Fibroblast of the aortic adventitia (primary cell): ENCODE results near the gene IMMP2L. TPM values are rescaled to one million over a fixed set of nuclear protein-coding genes. Genes with fewer than 3 reads are reported as not detected.

ENCODE experiments used
- DNase-seq: peaks from one replicate; pipeline ENCODE4 v3.0.0-alpha.2; 2010; ENCODE audit warnings: low read depth
- H3K4me3 ChIP-seq: 2 replicates; pipeline ENCODE4 v1.5.1; 2011; ENCODE audit warnings: low read depth, mild to moderate bottlenecking, control low read depth, low read length, moderate library complexity
- total RNA-seq: library from RNA; depleted of rRNA; stranded (reverse); fragments of >200 nt; gene quantifications from 2 replicates; pipeline ENCODE4 v1.2.3, GENCODE V29; 2012; ENCODE audit warnings: low replicate concordance
- TF ChIP-seq, protein P1 (sequence below): IDR thresholded peaks from 2 replicates; pipeline ENCODE4 v1.5.1; 2011; ENCODE audit warnings: mild to moderate bottlenecking, low read length, control low read depth, inconsistent platforms; ENCODE audit not compliant: insufficient read depth

Gene IMMP2L
- total RNA-seq, 1 donor: 9.9 TPM

DNA sequence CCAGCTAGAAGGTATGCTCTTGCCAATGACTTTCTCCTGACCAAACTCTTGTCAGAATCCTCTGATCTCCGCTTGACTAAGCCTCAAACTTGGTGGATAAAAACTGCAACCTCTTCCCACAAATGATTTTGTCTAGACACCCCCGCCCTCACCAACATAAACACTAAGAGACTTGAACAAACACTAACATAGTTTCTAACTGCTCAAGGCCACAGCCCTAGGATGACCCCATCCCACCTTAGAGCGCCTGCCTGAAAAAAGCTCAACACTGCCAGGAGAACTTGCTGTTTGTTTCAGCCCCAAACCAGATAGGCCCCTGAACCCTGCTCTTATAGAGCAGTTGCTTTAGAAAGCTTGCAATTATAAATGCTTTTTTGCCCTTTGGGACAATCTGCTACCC, 399.6 kb downstream of the IMMP2L start:
- peak; percentile 27 for DNase-seq
- TF ChIP-seq, protein P1, sequence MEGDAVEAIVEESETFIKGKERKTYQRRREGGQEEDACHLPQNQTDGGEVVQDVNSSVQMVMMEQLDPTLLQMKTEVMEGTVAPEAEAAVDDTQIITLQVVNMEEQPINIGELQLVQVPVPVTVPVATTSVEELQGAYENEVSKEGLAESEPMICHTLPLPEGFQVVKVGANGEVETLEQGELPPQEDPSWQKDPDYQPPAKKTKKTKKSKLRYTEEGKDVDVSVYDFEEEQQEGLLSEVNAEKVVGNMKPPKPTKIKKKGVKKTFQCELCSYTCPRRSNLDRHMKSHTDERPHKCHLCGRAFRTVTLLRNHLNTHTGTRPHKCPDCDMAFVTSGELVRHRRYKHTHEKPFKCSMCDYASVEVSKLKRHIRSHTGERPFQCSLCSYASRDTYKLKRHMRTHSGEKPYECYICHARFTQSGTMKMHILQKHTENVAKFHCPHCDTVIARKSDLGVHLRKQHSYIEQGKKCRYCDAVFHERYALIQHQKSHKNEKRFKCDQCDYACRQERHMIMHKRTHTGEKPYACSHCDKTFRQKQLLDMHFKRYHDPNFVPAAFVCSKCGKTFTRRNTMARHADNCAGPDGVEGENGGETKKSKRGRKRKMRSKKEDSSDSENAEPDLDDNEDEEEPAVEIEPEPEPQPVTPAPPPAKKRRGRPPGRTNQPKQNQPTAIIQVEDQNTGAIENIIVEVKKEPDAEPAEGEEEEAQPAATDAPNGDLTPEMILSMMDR: no peak
- no peak overlapping the region for H3K4me3 ChIP-seq

DNA sequence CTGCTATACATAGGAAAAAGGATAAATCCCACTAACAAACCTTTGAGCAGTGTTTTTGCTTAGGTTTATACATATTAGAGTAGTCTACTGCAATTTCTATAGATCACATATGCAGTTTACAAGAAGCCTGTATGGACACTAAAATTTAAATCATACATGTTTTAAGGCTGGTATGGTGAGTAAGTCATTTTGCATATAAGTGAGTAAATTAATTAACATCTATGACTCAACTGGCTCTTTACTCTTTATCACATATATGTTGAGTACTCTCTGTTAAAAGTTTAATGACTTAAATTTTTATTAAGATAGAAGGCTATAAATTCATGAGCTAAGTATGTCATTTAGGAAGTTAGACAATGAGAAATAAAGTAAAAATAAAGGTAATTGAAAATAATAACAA, 402.0 kb downstream of the IMMP2L start:
- no peak for DNase-seq
- H3K4me3 ChIP-seq: no peak overlapping the region
- TF ChIP-seq, protein P1: no peak

DNA sequence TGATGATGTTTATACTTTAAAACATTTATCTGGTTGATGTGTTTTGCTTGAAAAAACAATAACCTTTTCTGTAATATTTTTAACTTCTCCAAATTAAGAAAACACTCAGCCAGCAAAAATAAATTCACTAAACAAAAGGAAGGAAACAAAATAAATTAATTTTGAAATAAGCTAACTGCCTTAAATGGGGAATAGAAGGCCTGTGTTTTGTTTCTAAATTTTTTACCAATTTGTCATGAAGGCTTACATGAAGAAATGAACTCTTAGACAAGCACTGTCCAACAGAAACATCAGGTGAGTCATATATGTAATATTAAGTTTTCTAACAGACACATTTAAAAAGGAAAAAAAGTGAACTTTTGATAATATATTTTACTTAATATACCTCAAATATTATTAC, 402.9 kb downstream of the IMMP2L start:
- TF ChIP-seq, protein P1: no peak
- peak; percentile 27 for DNase-seq
- H3K4me3 ChIP-seq: no peak overlapping the region

DNA sequence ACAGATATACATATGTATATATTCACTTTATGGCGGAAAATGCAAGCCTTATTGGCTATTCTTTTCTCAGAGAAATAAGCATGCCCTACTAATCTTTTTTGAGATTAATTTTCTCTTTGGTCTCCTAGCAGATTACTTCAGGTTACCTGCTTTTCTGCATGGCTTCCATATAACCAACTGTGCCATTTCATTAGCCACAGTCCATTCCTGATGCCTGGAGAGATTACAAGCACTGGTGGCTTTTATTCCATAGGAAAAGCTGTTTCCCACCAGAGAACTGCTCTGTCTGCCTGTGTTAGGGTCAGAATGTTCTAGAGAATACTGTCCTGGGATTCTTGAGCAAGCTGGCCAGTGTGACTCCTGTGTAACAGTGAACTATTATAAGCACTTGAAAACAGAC, 411.6 kb downstream of the IMMP2L start:
- no peak overlapping the region for H3K4me3 ChIP-seq
- DNase-seq: no peak
- TF ChIP-seq, protein P1: no peak

DNA sequence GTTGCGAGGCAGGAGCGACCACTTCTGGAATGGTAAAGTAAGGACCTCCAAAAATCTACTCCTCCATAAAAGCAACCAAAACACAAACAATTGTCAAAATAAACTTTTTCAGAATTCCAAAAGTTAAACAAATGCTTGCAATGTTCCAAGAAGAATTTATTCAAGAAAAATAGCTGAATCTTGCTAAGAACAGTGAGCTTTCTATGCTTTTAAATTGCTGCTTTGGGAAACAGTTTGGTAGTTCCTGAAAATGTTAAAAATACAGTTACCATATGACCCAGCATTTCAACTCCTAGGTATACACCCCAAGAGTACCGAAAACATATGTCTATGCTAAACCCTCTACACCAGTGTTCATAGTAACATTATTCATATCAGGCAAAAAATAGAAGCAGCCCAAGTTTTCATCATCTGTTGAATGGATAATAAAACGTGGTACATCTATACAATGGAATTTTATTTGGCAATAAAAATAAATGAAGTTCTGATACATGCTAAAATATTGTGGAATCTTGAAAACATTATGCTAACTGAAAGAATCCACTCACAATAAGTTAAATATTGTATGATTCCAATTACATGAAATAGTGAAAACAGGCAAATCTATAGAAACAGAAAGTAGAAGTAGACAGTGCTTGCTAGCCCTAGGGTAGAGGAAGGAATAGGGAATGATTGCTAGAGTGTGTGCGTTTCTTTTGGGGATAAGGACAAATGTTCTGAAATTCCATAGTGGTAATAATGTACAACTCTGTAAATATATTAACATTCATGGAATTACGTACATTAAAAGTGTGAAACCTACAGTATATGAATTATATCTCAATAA, 414.4 kb downstream of the IMMP2L start:
- TF ChIP-seq, protein P1: no peak
- no peak overlapping the region for H3K4me3 ChIP-seq
- no peak for DNase-seq

DNA sequence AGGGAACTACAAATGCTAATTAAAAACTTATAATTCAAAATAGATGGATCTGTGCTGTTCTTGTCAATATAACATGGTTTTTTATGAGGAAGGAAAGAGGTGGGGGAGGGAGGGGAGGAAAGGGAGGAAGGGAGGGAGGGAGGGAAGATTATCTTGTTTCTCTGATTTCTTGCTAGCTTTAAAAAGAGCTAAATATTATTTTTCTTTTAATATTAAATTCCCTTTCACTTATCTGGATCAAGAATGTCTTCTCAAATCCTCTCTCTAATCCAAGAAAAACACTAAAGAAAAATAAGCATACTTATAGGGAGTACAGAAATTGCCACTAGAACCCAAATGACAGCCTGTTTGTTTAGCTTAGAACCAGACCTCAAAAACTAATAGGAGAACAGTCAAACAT, 416.2 kb downstream of the IMMP2L start:
- DNase-seq: no peak
- TF ChIP-seq, protein P1: no peak
- no peak overlapping the region for H3K4me3 ChIP-seq

DNA sequence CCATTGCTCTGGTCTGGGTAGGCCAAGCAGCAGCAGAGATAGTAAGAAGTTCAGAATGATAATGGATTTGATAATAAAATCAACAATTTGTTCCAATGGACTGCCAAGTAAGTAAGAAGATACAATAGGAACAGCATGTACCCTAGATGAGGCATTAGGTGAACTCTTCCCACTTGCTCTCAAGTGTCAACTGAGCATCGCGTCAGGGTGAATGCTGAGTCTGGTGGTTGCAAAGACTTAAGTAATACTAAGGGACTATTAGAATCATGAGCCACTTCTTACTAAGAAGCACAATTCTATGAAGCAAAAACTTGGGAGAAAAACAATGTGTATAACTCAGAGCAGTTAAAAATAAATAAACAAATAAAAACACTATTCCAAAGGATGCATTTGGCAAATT, 416.8 kb downstream of the IMMP2L start:
- H3K4me3 ChIP-seq: no peak overlapping the region
- no peak for DNase-seq
- TF ChIP-seq, protein P1: no peak
